A673 (cell line): ENCODE data around the gene CFAP97D2. TPM values are rescaled to one million over a fixed set of nuclear protein-coding genes. Genes with fewer than 3 reads are reported as not detected.
"Not testable (repeated sequence)": the region's sequence is repeated elsewhere in the genome, so short reads cannot be mapped to it uniquely, and the experiment has no call there.

Experiments
- BruUV-seq: library from RNA; stranded (reverse); fragments of 400-500 nt; replicated peaks from 2 replicates; lab custom pipeline; 2021; lab: Mats Ljungman, UMichigan
- CTCF ChIA-PET: fragments of 300-600 bp; sonication (Branson Sonifier 250); formaldehyde crosslinking; loops from one replicate; lab custom pipeline; 2022; ENCODE audit warnings: antibody characterized with exemption; lab: Charles Lee
- POLR2A ChIA-PET: fragments of 300-600 bp; sonication (Branson Sonifier 250); formaldehyde crosslinking; loops from one replicate; lab custom pipeline; 2022; ENCODE audit warnings: antibody characterized with exemption; ENCODE audit not compliant: low non-redundant PET; lab: Charles Lee
- DNase-seq: peaks from one replicate; pipeline ENCODE4 v3.0.0-alpha.2; 2015; ENCODE audit warnings: low spot score
- H3K27ac ChIP-seq: fragments of 200-600 bp; sonication (generic); 2 replicates; pipeline ENCODE4 v1.5.1; 2016; ENCODE audit warnings: mixed run types, low read depth, mild to moderate bottlenecking, mixed read lengths, antibody characterized with exemption, low read length; ENCODE audit not compliant: poor library complexity, severe bottlenecking
- H3K27me3 ChIP-seq: fragments of 200-600 bp; sonication (generic); replicated peaks from 2 replicates; pipeline ENCODE4 v1.6.1; 2017; ENCODE audit warnings: mixed run types, low read depth, mild to moderate bottlenecking, mixed read lengths, antibody characterized with exemption, low read length; ENCODE audit not compliant: insufficient read depth, poor library complexity
- H3K36me3 ChIP-seq: fragments of 200-600 bp; sonication (generic); 2 replicates; pipeline ENCODE4 v1.6.1; 2016; ENCODE audit warnings: mixed run types, mild to moderate bottlenecking, mixed read lengths, antibody characterized with exemption, low read length; ENCODE audit not compliant: insufficient read depth, poor library complexity, severe bottlenecking
- H3K4me1 ChIP-seq: fragments of 200-600 bp; sonication (generic); 2 replicates; pipeline ENCODE4 v1.6.1; 2017; ENCODE audit warnings: mixed run types, mild to moderate bottlenecking, mixed read lengths, antibody characterized with exemption, low read length; ENCODE audit not compliant: insufficient read depth, poor library complexity, severe bottlenecking
- H3K4me3 ChIP-seq: fragments of 200-600 bp; sonication (generic); 2 replicates; pipeline ENCODE4 v1.5.1; 2016; ENCODE audit warnings: low read depth, mixed run types, mild to moderate bottlenecking, mixed read lengths, low read length; ENCODE audit not compliant: poor library complexity, severe bottlenecking
- H3K9me3 ChIP-seq: fragments of 200-600 bp; sonication (generic); 2 replicates; pipeline ENCODE4 v1.6.1; 2016; ENCODE audit warnings: mixed run types, low read depth, mild to moderate bottlenecking, mixed read lengths, antibody characterized with exemption, low read length; ENCODE audit not compliant: poor library complexity, severe bottlenecking
- CTCF ChIP-seq: fragments of 300-800, 200-600 bp; sonication (generic); conservative IDR thresholded peaks from 2 replicates; pipeline ENCODE4 v1.5.1; 2017; ENCODE audit warnings: low read depth, mild to moderate bottlenecking, antibody characterized with exemption, low read length, moderate library complexity, mixed read lengths
- EZH2 ChIP-seq: fragments of 200-600 bp; sonication (generic); IDR thresholded peaks from 2 replicates; pipeline ENCODE4 v1.6.1; 2017; ENCODE audit warnings: borderline replicate concordance, low read depth, mild to moderate bottlenecking, mixed read lengths, antibody characterized with exemption, low read length; ENCODE audit not compliant: poor library complexity, severe bottlenecking
- intact Hi-C: fragments of 100-400 bp; cut with micrococcal nuclease; formaldehyde crosslinking; loops from one replicate; pipeline ENCODE4 v1.10.0; 2022; ENCODE audit not compliant: unreplicated experiment
- total RNA-seq: library from RNA; stranded (reverse); gene quantifications from 2 replicates; pipeline ENCODE4 v1.2.3, GENCODE V29; 2021

CFAP97D2 gene
- total RNA-seq, 1 experiment from 2014 or later: not detected

- H3K27ac ChIP-seq: peak overlapping the region; percentile 94
These were observed 48.0 kb upstream of the CFAP97D2 start for GRCh38 chr13:114130837-114131582.

GRCh38 chr13:114131583-114132418 is 47.3 kb upstream of the CFAP97D2 start:
- Histone ChIP-seq H3K36me3 (no peaks in the 10 kb centered on the region), H3K4me1 (peaks cover 39% of the 10 kb centered on the region), H3K4me3 (peak overlapping the region; percentile 90), H3K27me3 (no peaks in the 10 kb centered on the region), H3K27ac (peak overlapping the region; percentile 94), H3K9me3 (no peaks in the 10 kb centered on the region)
- ChIA-PET CTCF (no interaction called here), POLR2A (no interaction called here)
- intact Hi-C loops: loop anchor here (5.0 kb wide), 1 partner anchor 96 kb away; no protein-coding TSS in a partner anchor
- no TSS peak for BruUV-seq
- peak; percentile 62 for DNase-seq
- TF ChIP-seq CTCF (no peak), EZH2 (no peak)

More at GRCh38 chr13:114130837-114131582, 48.0 kb upstream of the CFAP97D2 start:
- Histone ChIP-seq H3K9me3 (no peaks in the 10 kb centered on the region), H3K4me3 (peak overlapping the region; percentile 90), H3K4me1 (peaks cover 43% of the 10 kb centered on the region), H3K27me3 (no peaks in the 10 kb centered on the region), H3K36me3 (no peaks in the 10 kb centered on the region)
- intact Hi-C loops: loop anchor here (5.0 kb wide), 1 partner anchor 96 kb away; no protein-coding TSS in a partner anchor
- BruUV-seq: TSS peak; percentile 27
- no peak for TF ChIP-seq EZH2
- TF ChIP-seq CTCF: no peak
- DNase-seq: peak; percentile 98
- CTCF ChIA-PET: no interaction called here
- POLR2A ChIA-PET: no interaction called here

DNA sequence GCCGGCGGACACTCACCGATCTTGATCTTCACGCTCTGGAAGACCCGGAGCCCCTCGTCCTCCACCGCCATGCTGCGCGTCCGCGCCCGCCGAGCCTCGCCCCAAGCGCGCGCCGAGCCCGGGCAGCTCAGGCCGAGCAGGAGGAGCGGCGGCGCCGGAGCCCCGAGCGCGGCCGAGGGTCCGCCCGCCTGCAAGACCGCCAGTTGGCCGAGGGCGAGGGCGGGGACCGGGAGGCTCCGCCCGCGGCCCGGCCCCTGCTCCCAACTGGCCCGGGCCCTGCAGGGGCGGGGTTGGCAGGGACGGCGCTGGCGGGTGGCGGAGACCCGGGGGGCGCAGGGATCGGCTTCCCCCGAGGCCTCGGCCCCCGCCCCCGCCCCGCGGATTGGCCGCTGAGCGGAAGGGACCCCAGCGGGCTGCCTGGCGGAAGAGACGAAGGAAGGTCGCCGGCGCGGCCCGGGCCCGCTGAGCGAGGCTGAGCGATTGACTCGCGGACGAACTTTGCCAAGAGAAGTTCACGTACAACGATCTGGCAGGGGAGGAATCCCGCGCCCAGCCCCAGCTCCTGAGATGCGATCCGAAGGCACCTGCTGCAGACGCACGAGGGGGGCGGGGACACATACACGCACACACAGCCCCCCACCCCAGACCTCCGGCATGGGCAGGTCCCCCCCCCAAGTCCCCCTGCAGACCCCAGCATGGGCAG is 46.5 kb upstream of the CFAP97D2 start, which contains the start of gene RASA3:
RASA3 (minus strand) TSS at position 205 of the 703 bp plus-strand sequence; CDS start at position 71, 134 bp downstream.
- Histone ChIP-seq H3K36me3 (no peaks in the 10 kb centered on the region), H3K4me3 (peak within 1 kb of the TSS; percentile 90), H3K27me3 (no peaks in the 10 kb centered on the region), H3K4me1 (peaks cover 33% of the 10 kb centered on the region), H3K27ac (peak within 1 kb of the TSS; percentile 94), H3K9me3 (no peaks in the 10 kb centered on the region)
- ChIA-PET CTCF (no interaction called here), POLR2A (no interaction called here)
- intact Hi-C loops: loop anchor here (5.0 kb wide), 1 partner anchor 95 kb away; no protein-coding TSS in a partner anchor
- DNase-seq: peak; percentile 82
- TF ChIP-seq EZH2: no peak
- BruUV-seq: no TSS peak

GRCh38 chr13:114133126-114133525 is 45.9 kb upstream of the CFAP97D2 start:
- intact Hi-C loops: loop anchor here (5.0 kb wide), 1 partner anchor 94 kb away; no protein-coding TSS in a partner anchor
- Histone ChIP-seq H3K4me3 (peak overlapping the region; percentile 90), H3K4me1 (peaks cover 27% of the 10 kb centered on the region)
- CTCF ChIA-PET, BruUV-seq, DNase-seq, H3K27me3 ChIP-seq, H3K36me3 ChIP-seq, H3K9me3 ChIP-seq, POLR2A ChIA-PET, H3K27ac ChIP-seq: not testable (repeated sequence)

DNA sequence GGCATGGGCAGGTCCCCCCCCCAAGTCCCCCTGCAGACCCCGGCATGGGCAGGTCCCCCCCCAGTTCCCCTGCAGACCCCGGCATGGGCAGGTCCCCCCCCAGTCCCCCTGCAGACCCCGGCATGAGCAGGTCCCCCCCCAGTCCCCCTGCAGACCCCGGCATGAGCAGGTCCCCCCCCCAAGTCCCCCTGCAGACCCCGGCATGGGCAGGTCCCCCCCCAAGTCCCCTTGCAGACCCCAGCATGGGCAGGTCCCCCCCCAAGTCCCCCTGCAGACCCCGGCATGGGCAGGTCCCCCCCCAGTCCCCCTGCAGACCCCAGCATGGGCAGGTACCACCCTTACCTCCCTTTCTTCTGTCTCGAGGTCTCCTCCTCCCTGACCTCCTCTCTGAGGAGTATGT is 45.5 kb upstream of the CFAP97D2 start:
- H3K27me3 ChIP-seq, H3K27ac ChIP-seq, H3K36me3 ChIP-seq, DNase-seq, H3K4me3 ChIP-seq, CTCF ChIA-PET, BruUV-seq, H3K9me3 ChIP-seq, POLR2A ChIA-PET: not testable (repeated sequence)
- intact Hi-C loops: loop anchor here (5.0 kb wide), 1 partner anchor 94 kb away; no protein-coding TSS in a partner anchor
- H3K4me1 ChIP-seq: peaks cover 23% of the 10 kb centered on the region
